ENCODE results near the gene PROKR1. TPM values are rescaled to one million over a fixed set of nuclear protein-coding genes. Genes with fewer than 3 reads are reported as not detected.

Gene PROKR1
- total and polyA plus RNA-seq, 2 of the 4 experiments (the other 2 are of a cell fraction) = not detected

DNA sequence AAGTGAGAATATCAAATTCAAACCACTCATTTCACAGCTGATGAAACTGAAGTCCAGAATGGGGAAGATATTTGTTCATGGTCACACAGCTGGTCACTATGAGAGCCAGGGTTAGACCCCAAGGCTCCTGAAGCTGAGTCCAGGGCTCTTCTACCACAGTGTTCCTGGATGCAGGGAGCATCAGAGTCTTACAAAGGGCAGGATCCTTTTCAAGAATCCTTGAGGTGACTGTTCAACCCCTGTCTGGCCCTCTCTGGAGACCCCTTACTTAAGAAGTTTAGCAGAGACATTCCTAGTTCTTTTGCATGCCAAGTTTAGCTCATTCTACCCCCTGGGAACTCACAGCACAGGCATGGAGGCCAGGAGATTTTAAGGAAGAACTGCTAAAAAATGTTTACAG lies 15.7 kb downstream of the PROKR1 start:
- no peak overlapping the region for H3K4me2 ChIP-seq (ENCODE audit: low read depth, low read length)
- no peaks in the 10 kb centered on the region for H3K36me3 ChIP-seq (ENCODE audit: control insufficient read depth, insufficient read depth, low read length)
- H2BK15ac ChIP-seq (ENCODE audit: low read depth, low read length) = no peak overlapping the region
- TF ChIP-seq, protein P1, sequence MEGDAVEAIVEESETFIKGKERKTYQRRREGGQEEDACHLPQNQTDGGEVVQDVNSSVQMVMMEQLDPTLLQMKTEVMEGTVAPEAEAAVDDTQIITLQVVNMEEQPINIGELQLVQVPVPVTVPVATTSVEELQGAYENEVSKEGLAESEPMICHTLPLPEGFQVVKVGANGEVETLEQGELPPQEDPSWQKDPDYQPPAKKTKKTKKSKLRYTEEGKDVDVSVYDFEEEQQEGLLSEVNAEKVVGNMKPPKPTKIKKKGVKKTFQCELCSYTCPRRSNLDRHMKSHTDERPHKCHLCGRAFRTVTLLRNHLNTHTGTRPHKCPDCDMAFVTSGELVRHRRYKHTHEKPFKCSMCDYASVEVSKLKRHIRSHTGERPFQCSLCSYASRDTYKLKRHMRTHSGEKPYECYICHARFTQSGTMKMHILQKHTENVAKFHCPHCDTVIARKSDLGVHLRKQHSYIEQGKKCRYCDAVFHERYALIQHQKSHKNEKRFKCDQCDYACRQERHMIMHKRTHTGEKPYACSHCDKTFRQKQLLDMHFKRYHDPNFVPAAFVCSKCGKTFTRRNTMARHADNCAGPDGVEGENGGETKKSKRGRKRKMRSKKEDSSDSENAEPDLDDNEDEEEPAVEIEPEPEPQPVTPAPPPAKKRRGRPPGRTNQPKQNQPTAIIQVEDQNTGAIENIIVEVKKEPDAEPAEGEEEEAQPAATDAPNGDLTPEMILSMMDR (conservative IDR thresholded peaks at IDR 0.05; ENCODE audit: low read depth, low read length) = no peak
- TF ChIP-seq FOS (IDR thresholded peaks at IDR 0.05; ENCODE audit: low read depth, low read length) = no peak
- TF ChIP-seq MXI1 (IDR thresholded peaks at IDR 0.05; ENCODE audit: borderline replicate concordance, low read depth, low read length) = no peak
- no peak for TF ChIP-seq RCOR1 (IDR thresholded peaks at IDR 0.05; ENCODE audit: insufficient replicate concordance, low read length)
- TF ChIP-seq RFX5 (IDR thresholded peaks at IDR 0.05; ENCODE audit: low read depth, low read length) = no peak
- TF ChIP-seq RAD21 (IDR thresholded peaks at IDR 0.05; ENCODE audit: low read length) = no peak
- TF ChIP-seq, protein P2, sequence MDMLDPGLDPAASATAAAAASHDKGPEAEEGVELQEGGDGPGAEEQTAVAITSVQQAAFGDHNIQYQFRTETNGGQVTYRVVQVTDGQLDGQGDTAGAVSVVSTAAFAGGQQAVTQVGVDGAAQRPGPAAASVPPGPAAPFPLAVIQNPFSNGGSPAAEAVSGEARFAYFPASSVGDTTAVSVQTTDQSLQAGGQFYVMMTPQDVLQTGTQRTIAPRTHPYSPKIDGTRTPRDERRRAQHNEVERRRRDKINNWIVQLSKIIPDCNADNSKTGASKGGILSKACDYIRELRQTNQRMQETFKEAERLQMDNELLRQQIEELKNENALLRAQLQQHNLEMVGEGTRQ (IDR thresholded peaks at IDR 0.05; ENCODE audit: low read depth, low read length) = no peak
- TF ChIP-seq MAFK (IDR thresholded peaks at IDR 0.05; ENCODE audit: low read depth, low read length) = no peak
- no peak for TF ChIP-seq SMC3 (IDR thresholded peaks at IDR 0.05; ENCODE audit: low read depth, low read length)
- no peak for TF ChIP-seq CHD1 (IDR thresholded peaks at IDR 0.05; ENCODE audit: low read depth, low read length)
- no peak for TF ChIP-seq CEBPB (IDR thresholded peaks at IDR 0.05; ENCODE audit: low read depth, low read length)
- TF ChIP-seq NFE2L2 (IDR thresholded peaks at IDR 0.05; ENCODE audit: low read depth, low read length) = no peak
- TF ChIP-seq, protein P3, sequence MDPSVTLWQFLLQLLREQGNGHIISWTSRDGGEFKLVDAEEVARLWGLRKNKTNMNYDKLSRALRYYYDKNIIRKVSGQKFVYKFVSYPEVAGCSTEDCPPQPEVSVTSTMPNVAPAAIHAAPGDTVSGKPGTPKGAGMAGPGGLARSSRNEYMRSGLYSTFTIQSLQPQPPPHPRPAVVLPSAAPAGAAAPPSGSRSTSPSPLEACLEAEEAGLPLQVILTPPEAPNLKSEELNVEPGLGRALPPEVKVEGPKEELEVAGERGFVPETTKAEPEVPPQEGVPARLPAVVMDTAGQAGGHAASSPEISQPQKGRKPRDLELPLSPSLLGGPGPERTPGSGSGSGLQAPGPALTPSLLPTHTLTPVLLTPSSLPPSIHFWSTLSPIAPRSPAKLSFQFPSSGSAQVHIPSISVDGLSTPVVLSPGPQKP (IDR thresholded peaks at IDR 0.05; ENCODE audit: borderline replicate concordance, low read depth, low read length) = no peak
- ATAC-seq (ENCODE audit: low read depth) = no peak
- intact Hi-C loops (cut with micrococcal nuclease) (no loop called here), dilution Hi-C loops (cut with HindIII; ENCODE audit: low sequenced_read_pairs, unreplicated experiment) (no loop called here), in situ Hi-C loops (cut with MboI; ENCODE audit: low sequenced_read_pairs) (no loop called here)
- H3K27ac ChIP-seq (ENCODE audit: insufficient read depth, low read length) = no peak overlapping the region
- no peak overlapping the region for H4K5ac ChIP-seq (ENCODE audit: low read depth, low read length)
- ChIA-PET CTCF (interaction anchor here (0.6 kb wide), 1 partner anchor 123 kb away, joined by 3 read pairs; no protein-coding TSS in a partner anchor), POLR2A (ENCODE audit: unreplicated experiment) (no interaction called here)
- BruUV-seq (replicated peaks) = no TSS peak
- peaks cover 4% of the 10 kb centered on the region; the same call in 1 of the 2 replicates for H3K9me3 ChIP-seq (ENCODE audit: control insufficient read depth, insufficient read depth, low read length)
- no peak for DNase-seq
- no peak overlapping the region for H3K14ac ChIP-seq (replicated peaks; ENCODE audit: low read depth, low read length)
- H3K27me3 ChIP-seq (ENCODE audit: control insufficient read depth, insufficient read depth, low read length) = peaks cover 45% of the 10 kb centered on the region
- H2BK5ac ChIP-seq (ENCODE audit: low read depth, low read length, poor library complexity, severe bottlenecking) = no peak overlapping the region
- no peak overlapping the region for H2AK5ac ChIP-seq (ENCODE audit: low read depth, low read length)
- no peaks in the 10 kb centered on the region for H4K20me1 ChIP-seq (ENCODE audit: insufficient read depth, low read length)
- H3K4ac ChIP-seq (ENCODE audit: low read depth, low read length) = no peak overlapping the region
- H3K9ac ChIP-seq (ENCODE audit: low read depth, low read length) = no peak overlapping the region
- no peak overlapping the region for H2AK9ac ChIP-seq (replicated peaks; ENCODE audit: low read depth, low read length, poor library complexity)
- no peak overlapping the region for H2AFZ ChIP-seq (replicated peaks; ENCODE audit: low read length, poor library complexity)
- no peaks in the 10 kb centered on the region for H3K79me1 ChIP-seq (ENCODE audit: low read depth in 1 of 2, low read length in 2 of 2)
- no peaks in the 10 kb centered on the region for H3K9me1 ChIP-seq (ENCODE audit: insufficient read depth, low read length)
- no peak overlapping the region for H3K56ac ChIP-seq (ENCODE audit: extremely low read depth, insufficient read depth, low read length)
- no peak overlapping the region for H3K18ac ChIP-seq (ENCODE audit: low read depth, low read length)
- H2BK120ac ChIP-seq (ENCODE audit: low read depth, low read length) = no peak overlapping the region
- H4K8ac ChIP-seq (ENCODE audit: low read depth in 2 of 2, low read length in 2 of 2) = no peak overlapping the region
- H3K4me1 ChIP-seq (ENCODE audit: control insufficient read depth, insufficient read depth, low read length) = no peaks in the 10 kb centered on the region
- H3K23ac ChIP-seq (ENCODE audit: low read depth, low read length) = no peak overlapping the region
- no peak overlapping the region for H3K4me3 ChIP-seq (ENCODE audit: insufficient read depth, low read depth, low read length)
- no peak overlapping the region for H4K91ac ChIP-seq (ENCODE audit: insufficient read depth, low read depth, low read length)
- no peak overlapping the region for H2BK20ac ChIP-seq (ENCODE audit: low read depth, low read length)

Data from IMR-90 (cell line).